ENCODE results near the gene CHST8. TPM values are rescaled to one million over a fixed set of nuclear protein-coding genes. Genes with fewer than 3 reads are reported as not detected.

Gene CHST8
- total and polyA plus RNA-seq, 2 of the 13 experiments (the other 11 are each of a cell fraction or from before 2014, with no cell fraction given), result not detected

DNA sequence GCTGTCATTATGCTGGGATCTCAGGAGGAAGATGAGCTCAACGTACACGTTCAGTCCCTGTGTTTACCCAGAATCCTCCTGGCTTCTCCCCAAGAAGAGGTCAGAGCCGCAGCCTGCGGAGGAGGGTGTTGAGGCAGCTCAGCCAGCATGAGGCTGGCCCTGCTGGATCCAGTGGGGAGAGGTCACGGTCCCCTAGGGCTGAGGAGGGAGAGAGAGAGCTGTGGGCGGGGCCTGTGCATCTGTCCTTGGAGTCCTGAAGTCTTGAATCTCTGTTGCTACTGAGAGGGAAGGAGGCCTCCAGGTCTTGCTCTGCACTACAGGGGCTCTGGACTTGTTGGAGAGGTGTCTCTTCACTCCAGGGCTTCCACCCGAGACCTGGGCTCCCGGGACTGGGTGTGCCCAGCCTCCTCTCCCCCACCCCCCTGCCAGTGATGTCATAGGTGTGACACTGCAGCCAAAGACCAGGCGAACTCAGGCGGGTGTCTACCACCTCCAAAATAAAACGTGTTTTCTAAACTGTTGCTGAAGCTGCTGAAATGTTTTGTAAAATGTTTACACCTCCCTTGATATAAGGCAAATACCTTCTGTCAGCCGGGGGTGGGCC, 97.0 kb downstream of the CHST8 start:
- in situ Hi-C loops (cut with HindIII; ENCODE audit: extremely low pct_ligation_motif_present, low pct_unique_long_range_greater_than_20kb) (no loop called here), intact Hi-C loops (cut with micrococcal nuclease; ENCODE audit: unreplicated experiment) (no loop called here)
- Histone ChIP-seq H3K9ac (ENCODE audit: insufficient read depth, low read depth, low read length) (no peak overlapping the region), H3K36me3 (replicated peaks in 1 of 2; ENCODE audit: control insufficient read depth in 1 of 2, insufficient read depth in 2 of 2, low read length in 2 of 2) (no peaks in the 10 kb centered on the region), H3K4me2 (ENCODE audit: low read depth, low read length) (no peak overlapping the region), H4K20me1 (ENCODE audit: insufficient read depth, low read length) (no peaks in the 10 kb centered on the region), H2AFZ (ENCODE audit: low read length) (no peak overlapping the region), H3K9me3 (ENCODE audit: low read length) (no peaks in the 10 kb centered on the region), H3K27me3 (ENCODE audit: control insufficient read depth in 1 of 2, insufficient read depth in 2 of 2, low read length in 2 of 2) (no peaks in the 10 kb centered on the region; a peak in 1 of 5 replicates), H3K4me1 (ENCODE audit: insufficient read depth, low read length) (no peaks in the 10 kb centered on the region), H3K4me3 (replicated peaks in 1 of 3; ENCODE audit: insufficient read depth in 1 of 3, low read depth in 2 of 3, low read length in 3 of 3) (no peak overlapping the region), H3K79me2 (ENCODE audit: insufficient read depth, low read length) (no peaks in the 10 kb centered on the region), H3K27ac (ENCODE audit: extremely low read length, insufficient read depth, low read length) (no peak overlapping the region)
- POLR2A ChIA-PET, result no interaction called here
- no TSS peak for BruUV-seq (replicated peaks)
- 3% methylated on average over 7 of the region's 12 CpGs for WGBS (ENCODE audit: low lambda C conversion rate)
- DNase-seq (ENCODE audit: low spot score), result no peak
- TF ChIP-seq HOXD1 (CRISPR knock-in tag; IDR thresholded peaks at IDR 0.05), result no peak
- TF ChIP-seq CREB1 (IDR thresholded peaks at IDR 0.05), result peak; percentile 44; the same call in 1 of the 2 replicates
- no peak for TF ChIP-seq CREB1 (CRISPR knock-in tag; IDR thresholded peaks at IDR 0.05)
- CTCF ChIA-PET (ENCODE audit: low intra/inter-chr PET ratio, low total read pairs), result no interaction called here
- ATAC-seq, result no peak
- no peak for FAIRE-seq

GRCh38 chr19:33719366-33720154, 97.8 kb downstream of the CHST8 start:
- in situ Hi-C loops (cut with HindIII; ENCODE audit: extremely low pct_ligation_motif_present, low pct_unique_long_range_greater_than_20kb), result loop anchor here (5.0 kb wide), 1 partner anchor 53 kb away; no protein-coding TSS in a partner anchor
- no peaks in the 10 kb centered on the region; a peak in 1 of 5 replicates for H3K27me3 ChIP-seq (ENCODE audit: control insufficient read depth in 1 of 2, insufficient read depth in 2 of 2, low read length in 2 of 2)
- H3K79me2 ChIP-seq (ENCODE audit: insufficient read depth, low read length), result no peaks in the 10 kb centered on the region
- H4K20me1 ChIP-seq (ENCODE audit: insufficient read depth, low read length), result no peaks in the 10 kb centered on the region
- no peak for DNase-seq (ENCODE audit: low spot score)
- H2AFZ ChIP-seq (ENCODE audit: low read length), result no peak overlapping the region
- FAIRE-seq, result no peak
- intact Hi-C loops (cut with micrococcal nuclease; ENCODE audit: unreplicated experiment), result no loop called here
- H3K9ac ChIP-seq (ENCODE audit: insufficient read depth, low read depth, low read length), result no peak overlapping the region
- H3K9me3 ChIP-seq (ENCODE audit: low read length), result no peaks in the 10 kb centered on the region
- CTCF ChIA-PET (ENCODE audit: low intra/inter-chr PET ratio, low total read pairs), result no interaction called here
- TF ChIP-seq JDP2 (CRISPR knock-in tag; IDR thresholded peaks at IDR 0.05; ENCODE audit: borderline replicate concordance), result no peak
- no peak for TF ChIP-seq ZNF3 (CRISPR knock-in tag; IDR thresholded peaks at IDR 0.05)
- TF ChIP-seq SMARCE1 (IDR thresholded peaks at IDR 0.05; ENCODE audit: borderline replicate concordance), result no peak
- TF ChIP-seq CBX1 (IDR thresholded peaks at IDR 0.05; ENCODE audit: low read depth), result no peak
- no peak for TF ChIP-seq ZNF775 (CRISPR knock-in tag; IDR thresholded peaks at IDR 0.05; ENCODE audit: borderline replicate concordance)
- no peak for TF ChIP-seq MYNN (CRISPR knock-in tag; IDR thresholded peaks at IDR 0.05; ENCODE audit: low read depth)
- no peak for TF ChIP-seq ZNF530 (CRISPR knock-in tag; IDR thresholded peaks at IDR 0.05; ENCODE audit: low read depth)
- no peak for TF ChIP-seq ZNF276 (CRISPR knock-in tag; IDR thresholded peaks at IDR 0.05; ENCODE audit: low read depth)
- no peak for TF ChIP-seq ZNF124 (CRISPR knock-in tag; IDR thresholded peaks at IDR 0.05)
- TF ChIP-seq ZNF816 (CRISPR knock-in tag; IDR thresholded peaks at IDR 0.05; ENCODE audit: borderline replicate concordance), result no peak
- TF ChIP-seq ZBTB20 (CRISPR knock-in tag; IDR thresholded peaks at IDR 0.05; ENCODE audit: borderline replicate concordance, low read depth), result no peak
- TF ChIP-seq ZNF546 (CRISPR knock-in tag; conservative IDR thresholded peaks at IDR 0.05), result no peak
- no peaks in the 10 kb centered on the region for H3K4me1 ChIP-seq (ENCODE audit: insufficient read depth, low read length)
- no TSS peak for BruUV-seq (replicated peaks)
- no peak for ATAC-seq
- WGBS (ENCODE audit: low lambda C conversion rate), result 20% methylated on average over 5 of the region's 13 CpGs
- H3K27ac ChIP-seq (ENCODE audit: extremely low read length, insufficient read depth, low read length), result no peak overlapping the region
- H3K4me2 ChIP-seq (ENCODE audit: low read depth, low read length), result no peak overlapping the region
- POLR2A ChIA-PET, result no interaction called here
- no peaks in the 10 kb centered on the region for H3K36me3 ChIP-seq (replicated peaks in 1 of 2; ENCODE audit: control insufficient read depth in 1 of 2, insufficient read depth in 2 of 2, low read length in 2 of 2)
- no peak overlapping the region for H3K4me3 ChIP-seq (replicated peaks in 1 of 3; ENCODE audit: insufficient read depth in 1 of 3, low read depth in 2 of 3, low read length in 3 of 3)

Data from HepG2 (cell line).